ENCODE measurements around the gene INPP4A. TPM values are rescaled to one million over a fixed set of nuclear protein-coding genes. Genes with fewer than 3 reads are reported as not detected.

Gene INPP4A
- total and polyA plus RNA-seq, 10 of the 15 experiments (the other 5 are each of a cell fraction or from before 2014, with no cell fraction given), result 4.7 to 62.3 (median 36.9) TPM

GRCh38 chr2:98492441-98492840, 47.8 kb downstream of the INPP4A start:
- H3K4me3 ChIP-seq, result no peak overlapping the region
- ChIA-PET POLR2A (interaction anchor here (0.8 to 1.4 kb wide), 3 partner anchors 12 to 46 kb away, joined by 3 to 5 read pairs (median 4); no protein-coding TSS in a partner anchor), SMC1A (ENCODE audit: uncharacterized antibody, unreplicated experiment) (interaction anchor here (1.1 to 24.6 kb wide), 5 partner anchors 10 to 33 kb away, joined by 3 to 816 read pairs (median 5); no protein-coding TSS in a partner anchor), RAD21 (ENCODE audit: unreplicated experiment) (interaction anchor here (1.3 to 1.5 kb wide), 2 partner anchors 12 to 21 kb away, joined by 4 to 5 read pairs; no protein-coding TSS in a partner anchor), CTCF (interaction anchor here (1.1 to 3.7 kb wide), 5 partner anchors 12 to 47 kb away, joined by 3 to 11 read pairs (median 4); no protein-coding TSS in a partner anchor)
- H2AFZ ChIP-seq (ENCODE audit: control insufficient read depth, low read depth, low read length), result no peak overlapping the region
- no peak for TF ChIP-seq JUND (IDR thresholded peaks at IDR 0.05; ENCODE audit: low read depth, low read length)
- TF ChIP-seq SPI1 (IDR thresholded peaks at IDR 0.05; ENCODE audit: borderline replicate concordance, insufficient read depth, low read depth, low read length), result peak; percentile 67; the same call in 1 of the 2 replicates
- TF ChIP-seq IKZF1 (conservative IDR thresholded peaks at IDR 0.05), result peak; percentile 27; the same call in 1 of the 2 replicates
- no peak for TF ChIP-seq MYC (IDR thresholded peaks at IDR 0.05; ENCODE audit: insufficient read depth, insufficient read length, insufficient replicate concordance, low read length, severe bottlenecking)
- peak; percentile 36 for TF ChIP-seq MEF2B (IDR thresholded peaks at IDR 0.05; ENCODE audit: partially characterized antibody, poor library complexity, severe bottlenecking)
- TF ChIP-seq MTA3 (IDR thresholded peaks at IDR 0.05; ENCODE audit: borderline replicate concordance, low read length), result no peak
- TF ChIP-seq EED (IDR thresholded peaks at IDR 0.05; ENCODE audit: low read depth), result peak; percentile 64; the same call in 1 of the 2 replicates
- no peaks in the 10 kb centered on the region for H4K20me1 ChIP-seq (ENCODE audit: control insufficient read depth, insufficient read depth)
- peaks cover 28% of the 10 kb centered on the region; the same call in 2 of the 3 replicates for H3K9me3 ChIP-seq (replicated peaks; ENCODE audit: control insufficient read depth, insufficient read depth, low read length)
- H3K79me2 ChIP-seq (ENCODE audit: control insufficient read depth, insufficient read depth, low read length), result peaks cover 64% of the 10 kb centered on the region
- no peaks in the 10 kb centered on the region for H3K27me3 ChIP-seq (replicated peaks in 1 of 2; ENCODE audit: control insufficient read depth in 2 of 2, insufficient read depth in 2 of 2, low read length in 1 of 2)
- DNase-seq (ENCODE audit: low read depth, low spot score) (no peak), ATAC-seq (peak; percentile 7), FAIRE-seq (no peak)
- peak overlapping the region; percentile 28; the same call in 1 of the 2 replicates for H3K4me2 ChIP-seq (ENCODE audit: control insufficient read depth, insufficient read depth)
- intact Hi-C loops (cut with micrococcal nuclease; ENCODE audit: unreplicated experiment), result no loop called here
- BruUV-seq (replicated peaks), result no TSS peak
- peaks cover 34% of the 10 kb centered on the region for H3K4me1 ChIP-seq (ENCODE audit: control insufficient read depth, insufficient read depth, low read length)
- WGBS (ENCODE audit: insufficient coverage, insufficient replicate concordance, low lambda C conversion rate, missing lambda C conversion rate), result 69% methylated on average over 3 of the region's 3 CpGs
- in situ Hi-C loops (cut with MboI), result no loop called here
- H3K27ac ChIP-seq (ENCODE audit: control insufficient read depth, insufficient read depth), result peak overlapping the region; percentile 42; the same call in 1 of the 2 replicates
- no peak overlapping the region for H3K9ac ChIP-seq (ENCODE audit: control insufficient read depth, insufficient read depth, low read length)
- H3K36me3 ChIP-seq (ENCODE audit: control insufficient read depth in 2 of 2, insufficient read depth in 2 of 2, low read length in 1 of 2), result peaks cover 22 to 23% of the 10 kb centered on the region in 2 experiments

Data from GM12878 (cell line).